Measurements from ENCODE around the gene ARHGAP1.
"Not testable (repeated sequence)": the region's sequence is repeated elsewhere in the genome, so short reads cannot be mapped to it uniquely, and the experiment has no call there.

Gene ARHGAP1

GRCh38 chr11:46723359-46723680 lies 22.9 kb upstream of the ARHGAP1 start:
- DNase-seq (ENCODE audit: low read depth) = no peak

- DNase-seq (ENCODE audit: low read depth) = no peak
Measured at GRCh38 chr11:46722566-46723358, 22.3 kb upstream of the ARHGAP1 start.

GRCh38 chr11:46721286-46721685 lies 20.9 kb upstream of the ARHGAP1 start:
- no peak for DNase-seq (ENCODE audit: low read depth)

GRCh38 chr11:46719543-46720218 lies 19.3 kb upstream of the ARHGAP1 start:
- no peak for DNase-seq (ENCODE audit: low read depth)

- DNase-seq (ENCODE audit: low read depth) = no peak
Measured at GRCh38 chr11:46719048-46719542, 18.7 kb upstream of the ARHGAP1 start, which contains the start of gene F2. F2 (plus strand) TSS chr11:46719213; CDS start chr11:46719236, 23 bp downstream.

GRCh38 chr11:46718155-46719019 lies 18.0 kb upstream of the ARHGAP1 start:
- no peak for DNase-seq (ENCODE audit: low read depth)

GRCh38 chr11:46717825-46718154 lies 17.4 kb upstream of the ARHGAP1 start:
- DNase-seq (ENCODE audit: low read depth) = not testable (repeated sequence)

- DNase-seq (ENCODE audit: low read depth) = no peak
Measured at GRCh38 chr11:46712874-46713576, 12.6 kb upstream of the ARHGAP1 start.

- DNase-seq (ENCODE audit: low read depth) = no peak
Measured at GRCh38 chr11:46711303-46711702, 10.9 kb upstream of the ARHGAP1 start.

- no peak for DNase-seq (ENCODE audit: low read depth)
Measured at GRCh38 chr11:46710821-46711269, 10.4 kb upstream of the ARHGAP1 start.

GRCh38 chr11:46709351-46709750 lies 8.9 kb upstream of the ARHGAP1 start:
- not testable (repeated sequence) for DNase-seq (ENCODE audit: low read depth)

- no peak for DNase-seq (ENCODE audit: low read depth)
Measured at GRCh38 chr11:46706886-46707285, 6.5 kb upstream of the ARHGAP1 start.

GRCh38 chr11:46705070-46705688 lies 4.8 kb upstream of the ARHGAP1 start:
- no peak for DNase-seq (ENCODE audit: low read depth)

- DNase-seq (ENCODE audit: low read depth) = no peak
Measured at GRCh38 chr11:46701078-46701654, 747 bp upstream of the ARHGAP1 start.

- no peak for DNase-seq (ENCODE audit: low read depth)
Measured at GRCh38 chr11:46698597-46698996, 1.8 kb downstream of the ARHGAP1 start.

- DNase-seq (ENCODE audit: low read depth) = no peak
Measured at GRCh38 chr11:46697723-46698122, 2.7 kb downstream of the ARHGAP1 start.

- DNase-seq (ENCODE audit: low read depth) = no peak
Measured at GRCh38 chr11:46697303-46697702, 3.1 kb downstream of the ARHGAP1 start.

- DNase-seq (ENCODE audit: low read depth) = no peak
Measured at GRCh38 chr11:46696212-46696558, 4.2 kb downstream of the ARHGAP1 start.

GRCh38 chr11:46695345-46696211 lies 4.8 kb downstream of the ARHGAP1 start:
- no peak for DNase-seq (ENCODE audit: low read depth)

GRCh38 chr11:46694607-46695006 lies 5.8 kb downstream of the ARHGAP1 start:
- DNase-seq (ENCODE audit: low read depth) = no peak

Data from activated gamma-delta T cell treated with anti-CD3 and anti-CD28 coated beads, Interleukin-2, amount 50 U/mL, for 16 hours (primary cell).